Measurements from ENCODE around the gene MYOC. TPM values are rescaled to one million over a fixed set of nuclear protein-coding genes. Genes with fewer than 3 reads are reported as not detected.

The MYOC gene
- total RNA-seq, 1 donor from 2014 or later: not detected

DNA sequence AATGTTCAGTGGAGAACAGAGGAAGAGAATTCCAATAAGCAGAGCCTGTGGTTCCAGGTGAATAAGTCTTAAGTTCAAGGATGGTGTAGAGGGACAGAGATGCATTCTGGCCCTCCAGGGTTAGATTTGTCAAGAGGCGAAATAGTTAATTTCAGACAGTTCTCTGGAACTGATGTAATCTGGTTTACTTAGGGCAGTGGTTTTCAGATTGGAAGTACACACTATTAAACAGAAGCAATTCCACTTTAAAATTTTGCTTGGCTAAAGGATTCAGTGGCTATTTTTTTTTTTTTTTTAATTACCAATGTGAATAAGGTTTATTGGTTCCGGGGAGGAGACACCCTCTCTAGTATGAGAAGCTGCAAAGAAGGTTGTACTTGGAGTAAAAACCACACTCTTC is 55.8 kb downstream of the MYOC start:
- DNase-seq (ENCODE audit: low spot score): no peak
- peaks cover 5% of the 10 kb centered on the region for H3K36me3 Mint-ChIP-seq (ENCODE audit: low read depth, unreplicated experiment)
- H3K4me1 Mint-ChIP-seq (ENCODE audit: unreplicated experiment): peaks cover 2% of the 10 kb centered on the region
- H3K27ac Mint-ChIP-seq (ENCODE audit: unreplicated experiment): no peak overlapping the region
- TF ChIP-seq, protein P1, sequence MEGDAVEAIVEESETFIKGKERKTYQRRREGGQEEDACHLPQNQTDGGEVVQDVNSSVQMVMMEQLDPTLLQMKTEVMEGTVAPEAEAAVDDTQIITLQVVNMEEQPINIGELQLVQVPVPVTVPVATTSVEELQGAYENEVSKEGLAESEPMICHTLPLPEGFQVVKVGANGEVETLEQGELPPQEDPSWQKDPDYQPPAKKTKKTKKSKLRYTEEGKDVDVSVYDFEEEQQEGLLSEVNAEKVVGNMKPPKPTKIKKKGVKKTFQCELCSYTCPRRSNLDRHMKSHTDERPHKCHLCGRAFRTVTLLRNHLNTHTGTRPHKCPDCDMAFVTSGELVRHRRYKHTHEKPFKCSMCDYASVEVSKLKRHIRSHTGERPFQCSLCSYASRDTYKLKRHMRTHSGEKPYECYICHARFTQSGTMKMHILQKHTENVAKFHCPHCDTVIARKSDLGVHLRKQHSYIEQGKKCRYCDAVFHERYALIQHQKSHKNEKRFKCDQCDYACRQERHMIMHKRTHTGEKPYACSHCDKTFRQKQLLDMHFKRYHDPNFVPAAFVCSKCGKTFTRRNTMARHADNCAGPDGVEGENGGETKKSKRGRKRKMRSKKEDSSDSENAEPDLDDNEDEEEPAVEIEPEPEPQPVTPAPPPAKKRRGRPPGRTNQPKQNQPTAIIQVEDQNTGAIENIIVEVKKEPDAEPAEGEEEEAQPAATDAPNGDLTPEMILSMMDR (IDR thresholded peaks at IDR 0.05; ENCODE audit: unreplicated experiment): no peak
- no peaks in the 10 kb centered on the region for H3K9me3 Mint-ChIP-seq (ENCODE audit: unreplicated experiment)
- H3K27me3 Mint-ChIP-seq (ENCODE audit: unreplicated experiment): peaks cover 5% of the 10 kb centered on the region
- no peak overlapping the region for H3K4me3 Mint-ChIP-seq (ENCODE audit: unreplicated experiment)

DNA sequence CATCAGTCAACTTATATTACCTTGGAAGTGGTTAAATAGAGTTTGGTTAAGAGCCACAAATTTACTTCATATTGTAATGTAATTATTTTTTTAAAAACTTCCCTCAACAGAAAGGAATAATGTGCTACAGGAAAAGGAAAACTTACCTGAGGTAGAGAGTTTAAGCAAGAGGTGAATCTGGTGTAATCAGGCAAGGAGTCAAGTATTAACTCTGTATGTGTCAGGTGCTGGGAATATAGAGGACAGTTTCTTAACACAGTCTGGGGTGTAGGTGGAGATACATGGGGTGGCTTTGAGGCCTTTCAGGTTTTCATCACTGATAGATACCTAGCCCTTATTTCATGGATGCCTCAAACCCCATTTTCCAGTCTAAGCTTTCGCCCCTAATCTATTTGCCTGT is 56.4 kb downstream of the MYOC start:
- H3K4me3 Mint-ChIP-seq (ENCODE audit: unreplicated experiment): no peak overlapping the region
- no peak for DNase-seq (ENCODE audit: low spot score)
- peaks cover 5% of the 10 kb centered on the region for H3K27me3 Mint-ChIP-seq (ENCODE audit: unreplicated experiment)
- H3K36me3 Mint-ChIP-seq (ENCODE audit: low read depth, unreplicated experiment): peaks cover 11% of the 10 kb centered on the region
- peaks cover under 1% of the 10 kb centered on the region for H3K4me1 Mint-ChIP-seq (ENCODE audit: unreplicated experiment)
- TF ChIP-seq, protein P1 (IDR thresholded peaks at IDR 0.05; ENCODE audit: unreplicated experiment): no peak
- no peak overlapping the region for H3K27ac Mint-ChIP-seq (ENCODE audit: unreplicated experiment)
- H3K9me3 Mint-ChIP-seq (ENCODE audit: unreplicated experiment): no peaks in the 10 kb centered on the region

DNA sequence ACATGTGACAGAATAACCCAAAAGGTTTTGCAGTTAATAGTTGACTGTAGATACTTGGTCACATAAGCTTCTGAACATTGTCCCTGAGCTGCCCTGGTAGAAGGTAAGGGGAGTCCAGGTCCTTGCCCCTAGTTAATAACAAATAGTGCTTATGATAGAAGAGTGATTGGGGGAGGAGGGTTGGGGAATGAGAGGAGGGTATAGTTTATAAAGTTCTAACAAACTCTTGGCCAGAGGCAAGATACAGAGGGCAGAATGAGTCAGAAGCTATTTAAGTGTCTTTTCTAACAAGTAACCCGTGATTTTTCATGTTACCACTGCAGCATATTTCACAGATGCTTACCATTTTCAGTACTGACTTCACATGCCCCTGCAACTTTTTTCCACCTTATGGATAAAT is 57.2 kb downstream of the MYOC start:
- no peaks in the 10 kb centered on the region for H3K9me3 Mint-ChIP-seq (ENCODE audit: unreplicated experiment)
- DNase-seq (ENCODE audit: low spot score): no peak
- H3K4me3 Mint-ChIP-seq (ENCODE audit: unreplicated experiment): peak overlapping the region; percentile 2
- TF ChIP-seq, protein P1 (IDR thresholded peaks at IDR 0.05; ENCODE audit: unreplicated experiment): no peak
- H3K4me1 Mint-ChIP-seq (ENCODE audit: unreplicated experiment): no peaks in the 10 kb centered on the region
- no peak overlapping the region for H3K27ac Mint-ChIP-seq (ENCODE audit: unreplicated experiment)
- H3K27me3 Mint-ChIP-seq (ENCODE audit: unreplicated experiment): peaks cover 5% of the 10 kb centered on the region
- H3K36me3 Mint-ChIP-seq (ENCODE audit: low read depth, unreplicated experiment): peaks cover 14% of the 10 kb centered on the region

DNA sequence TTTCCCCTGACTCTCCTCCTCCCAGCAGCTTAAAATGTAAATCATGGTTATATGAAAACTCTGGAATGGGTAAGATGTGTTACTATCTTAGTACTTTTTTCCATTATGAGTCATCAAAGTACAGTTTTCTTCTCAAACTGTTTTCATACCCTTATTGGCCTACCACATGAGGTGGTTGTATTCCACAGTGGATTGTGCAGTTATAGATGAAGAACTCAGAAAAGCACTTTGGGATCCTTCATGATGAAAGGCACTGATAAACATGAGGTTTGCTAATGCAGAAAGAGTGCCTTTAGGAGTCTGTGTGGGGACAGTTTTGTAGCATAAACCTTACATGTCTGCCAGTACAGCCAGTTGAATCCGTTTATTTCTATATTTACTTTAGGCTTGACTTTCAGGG is 62.5 kb downstream of the MYOC start:
- Mint-ChIP-seq H3K27ac (ENCODE audit: unreplicated experiment) (no peak overlapping the region), H3K27me3 (ENCODE audit: unreplicated experiment) (no peaks in the 10 kb centered on the region), H3K36me3 (ENCODE audit: low read depth, unreplicated experiment) (peaks cover 45% of the 10 kb centered on the region), H3K4me3 (ENCODE audit: unreplicated experiment) (no peak overlapping the region), H3K4me1 (ENCODE audit: unreplicated experiment) (no peaks in the 10 kb centered on the region), H3K9me3 (ENCODE audit: unreplicated experiment) (no peaks in the 10 kb centered on the region)
- DNase-seq (ENCODE audit: low spot score): no peak
- TF ChIP-seq, protein P1 (IDR thresholded peaks at IDR 0.05; ENCODE audit: unreplicated experiment): no peak

DNA sequence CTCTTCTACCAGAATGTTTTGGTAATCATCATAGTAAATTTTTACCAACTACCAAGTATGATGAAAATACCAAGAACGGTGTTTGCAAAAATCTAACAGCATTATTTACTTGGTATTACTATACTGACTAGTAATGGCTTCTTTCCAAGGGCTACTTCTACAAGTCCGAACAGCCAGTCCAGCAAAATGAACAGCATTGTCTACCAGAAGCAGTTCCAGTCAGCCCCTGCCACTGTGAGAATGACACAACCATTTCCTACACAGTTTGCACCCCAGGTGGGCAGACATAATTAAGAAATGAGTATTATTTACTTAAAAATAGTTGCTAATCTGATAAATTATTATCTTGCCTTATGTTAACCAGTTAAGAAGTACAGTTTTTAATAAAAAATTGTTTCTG is 64.3 kb downstream of the MYOC start:
- Mint-ChIP-seq H3K36me3 (ENCODE audit: low read depth, unreplicated experiment) (peaks cover 50% of the 10 kb centered on the region), H3K27me3 (ENCODE audit: unreplicated experiment) (no peaks in the 10 kb centered on the region), H3K4me1 (ENCODE audit: unreplicated experiment) (no peaks in the 10 kb centered on the region), H3K9me3 (ENCODE audit: unreplicated experiment) (no peaks in the 10 kb centered on the region), H3K4me3 (ENCODE audit: unreplicated experiment) (no peak overlapping the region), H3K27ac (ENCODE audit: unreplicated experiment) (no peak overlapping the region)
- DNase-seq (ENCODE audit: low spot score): no peak
- TF ChIP-seq, protein P1 (IDR thresholded peaks at IDR 0.05; ENCODE audit: unreplicated experiment): no peak

Measured in endothelial cell (in vitro differentiated cells).